Vagina (tissue), 2 donors: Measurements from ENCODE around the gene TUBB3.

Experiments used
- CTCF ChIP-seq, 3 experiments: fragments of 450-650 bp in 2 of 3; fragments of 200-600 bp in 1 of 3; sonication (generic) in 1 of 3; IDR thresholded peaks; one replicate each; pipeline ENCODE4 v1.5.1; 2017 to 2019; ENCODE audit warnings: antibody characterized with exemption in 3 of 3, mild to moderate bottlenecking in 2 of 3, moderate library complexity in 2 of 3
- POLR2AphosphoS5 ChIP-seq, 2 donors: sonication (generic); formaldehyde crosslinking; IDR thresholded peaks; one replicate each; pipeline ENCODE4 v1.9.0; 2017; ENCODE audit warnings: antibody characterized with exemption in 2 of 2, mild to moderate bottlenecking in 2 of 2, low read depth in 1 of 2; ENCODE audit not compliant: insufficient read depth in 1 of 2

- TF ChIP-seq POLR2AphosphoS5 (IDR thresholded peaks at IDR 0.05; ENCODE audit: insufficient read depth in 1 of 2, low read depth in 1 of 2) (no peak), CTCF (IDR thresholded peaks at IDR 0.05) (no peak)
Observed at GRCh38 chr16:89961920-89962319, 38.8 kb downstream of the TUBB3 start.
